IMR-90 (cell line): ENCODE data around the gene PUDP. TPM values are rescaled to one million over a fixed set of nuclear protein-coding genes. Genes with fewer than 3 reads are reported as not detected.

Source experiments
- ATAC-seq: fragments of 200-7000 bp; cut with Tn5 transposase; 2 replicates; pipeline ENCODE4 v1.9.1; 2020; ENCODE audit warnings: low read depth, mild to moderate bottlenecking, moderate library complexity
- BruUV-seq: library from RNA; stranded (reverse); fragments of 400-500 nt; replicated peaks from 2 replicates; lab custom pipeline; 2021; lab: Mats Ljungman, UMichigan
- CTCF ChIA-PET: fragments of 300-600 bp; formaldehyde crosslinking; extraction: SDS; loops from one replicate; lab custom pipeline; 2021; ENCODE audit warnings: antibody characterized with exemption; lab: Yijun Ruan, JAX
- POLR2A ChIA-PET: fragments of 300-600 bp; sonication (Branson Sonifier 250); formaldehyde crosslinking; loops from one replicate; lab custom pipeline; 2022; ENCODE audit warnings: antibody characterized with exemption; ENCODE audit not compliant: unreplicated experiment; lab: Charles Lee
- DNase-seq: peaks from one replicate; pipeline ENCODE4 v3.0.0; 2013
- H2AFZ ChIP-seq: replicated peaks from 2 replicates; pipeline ENCODE3; 2013; ENCODE audit warnings: low read length, mild to moderate bottlenecking; ENCODE audit not compliant: poor library complexity
- H2AK5ac ChIP-seq: 2 replicates; pipeline ENCODE4 v1.6.1; 2013; ENCODE audit warnings: low read depth, low read length, inconsistent platforms
- H2AK9ac ChIP-seq: replicated peaks from 2 replicates; pipeline ENCODE3; 2013; ENCODE audit warnings: mild to moderate bottlenecking, low read depth, low read length, moderate library complexity; ENCODE audit not compliant: poor library complexity
- H2BK120ac ChIP-seq: 2 replicates; pipeline ENCODE4 v1.6.1; 2013; ENCODE audit warnings: low read depth, low read length, inconsistent platforms
- H2BK15ac ChIP-seq: 3 replicates; pipeline ENCODE4 v1.6.1; 2013; ENCODE audit warnings: low read depth, low read length, inconsistent platforms
- H2BK20ac ChIP-seq: 2 replicates; pipeline ENCODE4 v1.6.1; 2013; ENCODE audit warnings: low read depth, mild to moderate bottlenecking, inconsistent platforms, low read length, moderate library complexity
- H2BK5ac ChIP-seq: 2 replicates; pipeline ENCODE4 v1.6.1; 2013; ENCODE audit warnings: mild to moderate bottlenecking, low read depth, low read length, inconsistent platforms; ENCODE audit not compliant: poor library complexity, severe bottlenecking
- H3K14ac ChIP-seq: replicated peaks from 2 replicates; pipeline ENCODE4 v1.6.1; 2013; ENCODE audit warnings: low read depth, low read length, inconsistent platforms
- H3K18ac ChIP-seq: 2 replicates; pipeline ENCODE4 v1.6.1; 2013; ENCODE audit warnings: low read depth, low read length, control low read depth
- H3K23ac ChIP-seq: 2 replicates; pipeline ENCODE4 v1.6.1; 2013; ENCODE audit warnings: low read depth, low read length, inconsistent platforms
- H3K27ac ChIP-seq: 2 replicates; pipeline ENCODE4 v1.5.1; 2013; ENCODE audit warnings: mild to moderate bottlenecking, control low read depth, low read length; ENCODE audit not compliant: insufficient read depth
- H3K27me3 ChIP-seq: 2 replicates; pipeline ENCODE4 v1.6.1; 2013; ENCODE audit warnings: low read length; ENCODE audit not compliant: control insufficient read depth, insufficient read depth
- H3K36me3 ChIP-seq: 2 replicates; pipeline ENCODE4 v1.6.1; 2013; ENCODE audit warnings: low read length, mixed read lengths; ENCODE audit not compliant: control insufficient read depth, insufficient read depth
- H3K4ac ChIP-seq: 2 replicates; pipeline ENCODE4 v1.6.1; 2013; ENCODE audit warnings: low read depth, low read length, inconsistent platforms
- H3K4me1 ChIP-seq: 2 replicates; pipeline ENCODE4 v1.6.1; 2013; ENCODE audit warnings: low read length, mixed read lengths; ENCODE audit not compliant: control insufficient read depth, insufficient read depth
- H3K4me2 ChIP-seq: 2 replicates; pipeline ENCODE4 v1.6.1; 2013; ENCODE audit warnings: low read depth, mild to moderate bottlenecking, control low read depth, low read length, moderate library complexity
- H3K4me3 ChIP-seq: 2 replicates; pipeline ENCODE4 v1.5.1; 2013; ENCODE audit warnings: low read depth, mild to moderate bottlenecking, control low read depth, low read length, moderate library complexity; ENCODE audit not compliant: insufficient read depth
- H3K56ac ChIP-seq: 2 replicates; pipeline ENCODE4 v1.6.1; 2013; ENCODE audit warnings: low read length, inconsistent platforms; ENCODE audit not compliant: insufficient read depth; ENCODE audit errors: extremely low read depth
- H3K79me1 ChIP-seq, 2 experiments: 2 replicates each; pipeline ENCODE4 v1.6.1; 2013; ENCODE audit warnings: low read length in 2 of 2, inconsistent platforms in 1 of 2, low read depth in 1 of 2
- H3K9ac ChIP-seq: 2 replicates; pipeline ENCODE4 v1.6.1; 2013; ENCODE audit warnings: low read depth, low read length, control low read depth
- H3K9me1 ChIP-seq: 2 replicates; pipeline ENCODE4 v1.6.1; 2013; ENCODE audit warnings: low read length, inconsistent platforms; ENCODE audit not compliant: insufficient read depth
- H3K9me3 ChIP-seq: 2 replicates; pipeline ENCODE4 v1.6.1; 2013; ENCODE audit warnings: low read length; ENCODE audit not compliant: control insufficient read depth, insufficient read depth
- H4K20me1 ChIP-seq: 2 replicates; pipeline ENCODE4 v1.6.1; 2013; ENCODE audit warnings: low read length, inconsistent platforms; ENCODE audit not compliant: insufficient read depth
- H4K5ac ChIP-seq: 2 replicates; pipeline ENCODE4 v1.6.1; 2013; ENCODE audit warnings: mild to moderate bottlenecking, low read depth, low read length, control low read depth
- H4K8ac ChIP-seq, 2 experiments: 2 replicates each; pipeline ENCODE4 v1.6.1; 2013; ENCODE audit warnings: low read depth in 2 of 2, low read length in 2 of 2, control low read depth in 1 of 2, inconsistent platforms in 1 of 2
- H4K91ac ChIP-seq: 2 replicates; pipeline ENCODE4 v1.6.1; 2013; ENCODE audit warnings: low read depth, low read length, inconsistent platforms; ENCODE audit not compliant: insufficient read depth
- BHLHE40 ChIP-seq: fragments of 150-350 bp; IDR thresholded peaks from 2 replicates; pipeline ENCODE4 v1.6.1; 2016; ENCODE audit warnings: mild to moderate bottlenecking, low read depth, low read length
- CEBPB ChIP-seq: IDR thresholded peaks from 2 replicates; pipeline ENCODE4 v1.6.1; 2012; ENCODE audit warnings: low read depth, low read length, improper control_type of control experiment
- CHD1 ChIP-seq: IDR thresholded peaks from 2 replicates; pipeline ENCODE4 v1.6.1; 2012; ENCODE audit warnings: low read depth, low read length, improper control_type of control experiment
- ELK1 ChIP-seq: fragments of 150-350 bp; IDR thresholded peaks from 2 replicates; pipeline ENCODE4 v1.6.1; 2016; ENCODE audit warnings: low read depth, mild to moderate bottlenecking, low read length, moderate library complexity, borderline replicate concordance
- FOS ChIP-seq: fragments of 150-350 bp; IDR thresholded peaks from 2 replicates; pipeline ENCODE4 v1.6.1; 2016; ENCODE audit warnings: low read depth, low read length
- MAFK ChIP-seq: IDR thresholded peaks from 2 replicates; pipeline ENCODE4 v1.6.1; 2012; ENCODE audit warnings: low read depth, low read length, improper control_type of control experiment
- MAZ ChIP-seq: IDR thresholded peaks from 2 replicates; pipeline ENCODE4 v1.6.1; 2012; ENCODE audit warnings: low read depth, mild to moderate bottlenecking, low read length, improper control_type of control experiment, moderate library complexity, borderline replicate concordance
- MXI1 ChIP-seq: IDR thresholded peaks from 2 replicates; pipeline ENCODE4 v1.6.1; 2012; ENCODE audit warnings: low read depth, mild to moderate bottlenecking, low read length, moderate library complexity, borderline replicate concordance
- NFE2L2 ChIP-seq: fragments of 150-350 bp; IDR thresholded peaks from 2 replicates; pipeline ENCODE4 v1.6.1; 2016; ENCODE audit warnings: low read depth, mild to moderate bottlenecking, low read length
- POLR2A ChIP-seq: IDR thresholded peaks from 2 replicates; pipeline ENCODE4 v1.6.1; 2012; ENCODE audit warnings: mild to moderate bottlenecking, low read depth, low read length
- RAD21 ChIP-seq: IDR thresholded peaks from 2 replicates; pipeline ENCODE4 v1.6.1; 2012; ENCODE audit warnings: low read length, improper control_type of control experiment
- RCOR1 ChIP-seq: IDR thresholded peaks from 2 replicates; pipeline ENCODE4 v1.6.1; 2012; ENCODE audit warnings: mild to moderate bottlenecking, low read length, improper control_type of control experiment; ENCODE audit not compliant: insufficient replicate concordance
- RFX5 ChIP-seq: IDR thresholded peaks from 2 replicates; pipeline ENCODE4 v1.8.0; 2012; ENCODE audit warnings: low read depth, mild to moderate bottlenecking, low read length, moderate library complexity
- SMC3 ChIP-seq: fragments of 150-350 bp; IDR thresholded peaks from 2 replicates; pipeline ENCODE4 v1.6.1; 2016; ENCODE audit warnings: low read depth, mild to moderate bottlenecking, antibody characterized with exemption, low read length, moderate library complexity
- WGBS, 2 experiments: methylation state at CpG; one replicate each; pipeline versions ENCODE4 v1.1.5 to v1.1.7; 2013; ENCODE audit warnings: missing lambda C conversion rate in 2 of 2; ENCODE audit not compliant: insufficient read length in 1 of 2; ENCODE audit errors: extremely low coverage in 2 of 2; 5-methylcytosine and 5-hydroxymethylcytosine counted together
- dilution Hi-C: fragments of 300-500 bp; cut with HindIII; formaldehyde crosslinking; loops from one replicate; pipeline ENCODE4 v1.14.3; 2018; ENCODE audit warnings: low sequenced_read_pairs; ENCODE audit not compliant: unreplicated experiment
- in situ Hi-C: fragments of 300-500 bp; cut with MboI; formaldehyde crosslinking; loops from 3 replicates; pipeline ENCODE4 v1.14.3; 2019; ENCODE audit warnings: low sequenced_read_pairs, inconsistent platforms, mixed read lengths
- intact Hi-C: fragments of 100-400 bp; cut with micrococcal nuclease; formaldehyde crosslinking; loops from 2 replicates; pipeline ENCODE4 v1.10.0; 2022
- polyA plus RNA-seq, 3 experiments: library from polyadenylated mRNA; depleted of rRNA; stranded (reverse); fragments of >200 nt; gene quantifications; 2 replicates each; pipeline ENCODE4 v1.2.3, GENCODE V29; 2012; ENCODE audit warnings: low replicate concordance in 1 of 3
- total RNA-seq: library from RNA; depleted of rRNA; stranded (reverse); fragments of >200 nt; gene quantifications from 2 replicates; pipeline ENCODE4 v1.2.3, GENCODE V29; 2012
- TF ChIP-seq, protein P1 (sequence below): fragments of 150-350 bp; IDR thresholded peaks from 2 replicates; pipeline ENCODE4 v1.6.1; 2017; ENCODE audit warnings: mild to moderate bottlenecking, antibody characterized with exemption, low read length, low read depth
- TF ChIP-seq, protein P2 (sequence below): conservative IDR thresholded peaks from 2 replicates; pipeline ENCODE4 v1.5.1; 2012; ENCODE audit warnings: mild to moderate bottlenecking, low read depth, low read length, improper control_type of control experiment

Gene PUDP
- total and polyA plus RNA-seq, 2 of the 4 experiments (the other 2 are of a cell fraction) = 22.2 to 28.6 TPM

DNA sequence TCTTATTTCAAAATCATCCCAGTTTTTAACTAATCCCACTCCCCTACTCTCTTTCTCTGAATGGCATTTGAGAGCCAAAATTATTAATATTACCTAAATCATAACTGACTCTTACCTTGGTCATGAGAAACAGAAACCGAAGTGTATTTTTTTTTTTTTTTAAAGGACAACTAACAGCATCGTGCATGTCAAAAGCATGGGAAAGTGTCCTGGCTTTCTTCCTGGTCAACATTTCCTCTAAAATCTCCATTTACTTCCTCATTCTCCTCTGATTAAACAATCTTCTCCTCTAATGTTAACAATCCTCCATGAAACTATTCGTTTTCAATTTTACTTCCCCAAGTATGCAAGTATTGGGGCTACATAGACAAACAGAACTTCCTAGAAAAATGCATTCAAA is 2.5 kb downstream of the PUDP start:
- 62 to 100% methylated on average over 1 to 2 of the region's 3 CpGs for WGBS, 2 experiments
- Histone ChIP-seq H2AFZ (no peak overlapping the region), H4K20me1 (peaks cover 4% of the 10 kb centered on the region; the same call in 1 of the 2 replicates), H2AK5ac (no peak overlapping the region), H3K18ac (no peak overlapping the region), H3K14ac (no peak overlapping the region), H2BK120ac (no peak overlapping the region), H4K8ac (no peak overlapping the region), H3K23ac (no peak overlapping the region), H3K36me3 (no peaks in the 10 kb centered on the region), H3K9ac (no peak overlapping the region), H3K4me1 (peaks cover 4% of the 10 kb centered on the region; the same call in 1 of the 2 replicates), H2BK5ac (no peak overlapping the region), H3K4me2 (no peak overlapping the region), H4K5ac (no peak overlapping the region), H3K4me3 (no peak overlapping the region), H3K4ac (no peak overlapping the region), H3K9me3 (no peaks in the 10 kb centered on the region), H3K56ac (no peak overlapping the region), H2AK9ac (no peak overlapping the region), H3K27me3 (no peaks in the 10 kb centered on the region), H3K27ac (no peak overlapping the region), H4K91ac (no peak overlapping the region), H3K9me1 (peaks cover 5% of the 10 kb centered on the region; the same call in 1 of the 2 replicates), H2BK15ac (no peak overlapping the region), H2BK20ac (no peak overlapping the region), H3K79me1 (peaks cover 12 to 38% of the 10 kb centered on the region in 2 experiments; a peak in 3 of 4 replicates)
- DNase-seq (peak; percentile 34), ATAC-seq (no peak)
- in situ Hi-C loops = no loop called here
- dilution Hi-C loops = no loop called here
- no TSS peak for BruUV-seq
- TF ChIP-seq ELK1 = no peak
- no peak for TF ChIP-seq NFE2L2
- no peak for TF ChIP-seq BHLHE40
- TF ChIP-seq RAD21 = no peak
- no peak for TF ChIP-seq MAZ
- no peak for TF ChIP-seq MAFK
- TF ChIP-seq RFX5 = no peak
- TF ChIP-seq, protein P1, sequence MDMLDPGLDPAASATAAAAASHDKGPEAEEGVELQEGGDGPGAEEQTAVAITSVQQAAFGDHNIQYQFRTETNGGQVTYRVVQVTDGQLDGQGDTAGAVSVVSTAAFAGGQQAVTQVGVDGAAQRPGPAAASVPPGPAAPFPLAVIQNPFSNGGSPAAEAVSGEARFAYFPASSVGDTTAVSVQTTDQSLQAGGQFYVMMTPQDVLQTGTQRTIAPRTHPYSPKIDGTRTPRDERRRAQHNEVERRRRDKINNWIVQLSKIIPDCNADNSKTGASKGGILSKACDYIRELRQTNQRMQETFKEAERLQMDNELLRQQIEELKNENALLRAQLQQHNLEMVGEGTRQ = no peak
- TF ChIP-seq FOS = no peak
- TF ChIP-seq, protein P2, sequence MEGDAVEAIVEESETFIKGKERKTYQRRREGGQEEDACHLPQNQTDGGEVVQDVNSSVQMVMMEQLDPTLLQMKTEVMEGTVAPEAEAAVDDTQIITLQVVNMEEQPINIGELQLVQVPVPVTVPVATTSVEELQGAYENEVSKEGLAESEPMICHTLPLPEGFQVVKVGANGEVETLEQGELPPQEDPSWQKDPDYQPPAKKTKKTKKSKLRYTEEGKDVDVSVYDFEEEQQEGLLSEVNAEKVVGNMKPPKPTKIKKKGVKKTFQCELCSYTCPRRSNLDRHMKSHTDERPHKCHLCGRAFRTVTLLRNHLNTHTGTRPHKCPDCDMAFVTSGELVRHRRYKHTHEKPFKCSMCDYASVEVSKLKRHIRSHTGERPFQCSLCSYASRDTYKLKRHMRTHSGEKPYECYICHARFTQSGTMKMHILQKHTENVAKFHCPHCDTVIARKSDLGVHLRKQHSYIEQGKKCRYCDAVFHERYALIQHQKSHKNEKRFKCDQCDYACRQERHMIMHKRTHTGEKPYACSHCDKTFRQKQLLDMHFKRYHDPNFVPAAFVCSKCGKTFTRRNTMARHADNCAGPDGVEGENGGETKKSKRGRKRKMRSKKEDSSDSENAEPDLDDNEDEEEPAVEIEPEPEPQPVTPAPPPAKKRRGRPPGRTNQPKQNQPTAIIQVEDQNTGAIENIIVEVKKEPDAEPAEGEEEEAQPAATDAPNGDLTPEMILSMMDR = no peak
- no peak for TF ChIP-seq MXI1
- no peak for TF ChIP-seq RCOR1
- TF ChIP-seq CHD1 = no peak
- no peak for TF ChIP-seq SMC3
- TF ChIP-seq POLR2A = no peak
- TF ChIP-seq CEBPB = no peak
- ChIA-PET POLR2A (no interaction called here), CTCF (no interaction called here)
- intact Hi-C loops = loop anchor here (5.0 kb wide), 1 partner anchor 442 kb away; no protein-coding TSS in a partner anchor
